Kidney (tissue), 14 donors: ENCODE results near the gene HSP90AB1. TPM values are rescaled to one million over a fixed set of nuclear protein-coding genes. Genes with fewer than 3 reads are reported as not detected.

Experiments used
- DNase-seq, 5 donors: peaks; one replicate each; pipeline ENCODE4 v3.0.0-alpha.2; 2013 to 2020
- FAIRE-seq: peaks from 2 replicates; lab custom pipeline; 2012; peaks lifted over from hg19 to GRCh38; lab: Jason Lieb, UNC
- H3K27ac ChIP-seq, 2 donors: one replicate each; pipeline ENCODE4 v1.7.0; 2013; ENCODE audit warnings: low read depth in 2 of 2, low read length in 2 of 2, inconsistent platforms in 1 of 2
- H3K27me3 ChIP-seq: one replicate; pipeline ENCODE4 v1.7.1; 2013; ENCODE audit warnings: low read length, inconsistent platforms; ENCODE audit not compliant: control insufficient read depth, insufficient read depth
- H3K36me3 ChIP-seq, 3 donors: one replicate each; pipeline versions ENCODE4 v1.7.0 to v1.7.1; 2013; ENCODE audit warnings: low read length in 3 of 3, control low read depth in 1 of 3, inconsistent platforms in 1 of 3; ENCODE audit not compliant: insufficient read depth in 3 of 3, control insufficient read depth in 2 of 3
- H3K4me1 ChIP-seq, 3 donors: one replicate each; pipeline versions ENCODE4 v1.7.0 to v1.7.1; 2013; ENCODE audit warnings: low read length in 3 of 3, inconsistent platforms in 1 of 3, low read depth in 1 of 3; ENCODE audit not compliant: control insufficient read depth in 2 of 3, insufficient read depth in 2 of 3
- H3K4me3 ChIP-seq, 3 donors: one replicate each; pipeline versions ENCODE4 v1.7.0 to v1.8.1; 2013; ENCODE audit warnings: low read length in 3 of 3, control low read depth in 1 of 3, inconsistent platforms in 1 of 3
- H3K9ac ChIP-seq, 3 donors: one replicate each; pipeline versions ENCODE4 v1.7.0 to v1.7.1; 2013; ENCODE audit warnings: low read length in 3 of 3, control low read depth in 1 of 3, inconsistent platforms in 1 of 3
- H3K9me3 ChIP-seq, 3 donors: one replicate each; pipeline versions ENCODE4 v1.7.0 to v1.7.1; 2013; ENCODE audit warnings: low read length in 3 of 3, control low read depth in 1 of 3, inconsistent platforms in 1 of 3; ENCODE audit not compliant: control insufficient read depth in 2 of 3, insufficient read depth in 1 of 3
- intact Hi-C: fragments of 100-400 bp; cut with DNase I; formaldehyde crosslinking; loops from one replicate; pipeline ENCODE4 v1.11.1; 2022
- polyA plus RNA-seq: library from polyadenylated mRNA; stranded (reverse); fragments of 350-450 nt; fragmentation: Illumina TruSeq; extraction: RNeasy Lipid Tissue Mini Kit (QIAGEN cat#74804); gene quantifications from one replicate; pipeline ENCODE4 v1.2.3, GENCODE V29; 2014; ENCODE audit warnings: low read depth, low replicate concordance; ENCODE audit not compliant: insufficient read depth
- total RNA-seq: library from RNA; stranded (reverse); fragmentation: NEBNext Ultra II Directional; extraction: Animal tissue kit (Norgen Biotek cat#: 25700); gene quantifications from one replicate; pipeline ENCODE4 v1.2.1, GENCODE V29; 2021
- TF ChIP-seq, protein P1 (sequence below): IDR thresholded peaks from 3 replicates; pipeline ENCODE4 v1.5.1; 2012; ENCODE audit warnings: mild to moderate bottlenecking, moderate library complexity, borderline replicate concordance; ENCODE audit not compliant: insufficient read depth; ENCODE audit errors: extremely low read depth
- donor health status: control.
- donor health status: control.
- donor health status: control.
- donor health status: control.
- donor health status: control.
- donor health status: DM: yes; HTN: yes; CAD: no.
- donor health status: Normal renal cell carcinoma (clear cell type).

Gene HSP90AB1
- total and polyA plus RNA-seq, 2 donors from 2014 or later, result 499 to 551 TPM

DNA sequence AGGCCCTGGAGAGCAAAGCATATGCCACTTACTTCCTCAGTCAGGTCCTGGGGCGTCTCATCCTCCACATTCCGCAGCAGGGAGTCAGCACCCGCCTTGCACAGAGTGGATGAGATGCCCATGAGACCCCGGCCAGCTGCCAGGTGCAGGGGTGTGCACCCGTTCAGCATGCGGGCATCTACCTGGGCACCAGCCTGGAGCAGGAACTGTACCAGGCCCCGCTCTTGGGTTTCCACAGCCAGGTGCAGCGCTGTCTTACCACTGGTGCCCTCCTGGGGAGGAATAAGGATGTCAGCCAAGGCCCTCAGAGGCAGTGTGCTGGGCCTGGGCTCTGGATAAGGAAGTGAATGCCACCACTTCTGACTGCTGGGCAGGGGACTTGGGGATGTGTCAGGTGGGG, 13.1 kb downstream of the HSP90AB1 start:
- Histone ChIP-seq H3K36me3 (peaks cover 0 to 4% (median 3%) of the 10 kb centered on the region in 3 donors), H3K9ac (no peak overlapping the region), H3K27ac (no peak overlapping the region), H3K27me3 (no peaks in the 10 kb centered on the region), H3K4me1 (peaks cover 2 to 36% (median 22%) of the 10 kb centered on the region in 3 donors), H3K4me3 (no peak overlapping the region), H3K9me3 (no peaks in the 10 kb centered on the region)
- FAIRE-seq (no peak), DNase-seq (no peak)
- intact Hi-C loops, result no loop called here
- TF ChIP-seq, protein P1, sequence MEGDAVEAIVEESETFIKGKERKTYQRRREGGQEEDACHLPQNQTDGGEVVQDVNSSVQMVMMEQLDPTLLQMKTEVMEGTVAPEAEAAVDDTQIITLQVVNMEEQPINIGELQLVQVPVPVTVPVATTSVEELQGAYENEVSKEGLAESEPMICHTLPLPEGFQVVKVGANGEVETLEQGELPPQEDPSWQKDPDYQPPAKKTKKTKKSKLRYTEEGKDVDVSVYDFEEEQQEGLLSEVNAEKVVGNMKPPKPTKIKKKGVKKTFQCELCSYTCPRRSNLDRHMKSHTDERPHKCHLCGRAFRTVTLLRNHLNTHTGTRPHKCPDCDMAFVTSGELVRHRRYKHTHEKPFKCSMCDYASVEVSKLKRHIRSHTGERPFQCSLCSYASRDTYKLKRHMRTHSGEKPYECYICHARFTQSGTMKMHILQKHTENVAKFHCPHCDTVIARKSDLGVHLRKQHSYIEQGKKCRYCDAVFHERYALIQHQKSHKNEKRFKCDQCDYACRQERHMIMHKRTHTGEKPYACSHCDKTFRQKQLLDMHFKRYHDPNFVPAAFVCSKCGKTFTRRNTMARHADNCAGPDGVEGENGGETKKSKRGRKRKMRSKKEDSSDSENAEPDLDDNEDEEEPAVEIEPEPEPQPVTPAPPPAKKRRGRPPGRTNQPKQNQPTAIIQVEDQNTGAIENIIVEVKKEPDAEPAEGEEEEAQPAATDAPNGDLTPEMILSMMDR, result no peak

DNA sequence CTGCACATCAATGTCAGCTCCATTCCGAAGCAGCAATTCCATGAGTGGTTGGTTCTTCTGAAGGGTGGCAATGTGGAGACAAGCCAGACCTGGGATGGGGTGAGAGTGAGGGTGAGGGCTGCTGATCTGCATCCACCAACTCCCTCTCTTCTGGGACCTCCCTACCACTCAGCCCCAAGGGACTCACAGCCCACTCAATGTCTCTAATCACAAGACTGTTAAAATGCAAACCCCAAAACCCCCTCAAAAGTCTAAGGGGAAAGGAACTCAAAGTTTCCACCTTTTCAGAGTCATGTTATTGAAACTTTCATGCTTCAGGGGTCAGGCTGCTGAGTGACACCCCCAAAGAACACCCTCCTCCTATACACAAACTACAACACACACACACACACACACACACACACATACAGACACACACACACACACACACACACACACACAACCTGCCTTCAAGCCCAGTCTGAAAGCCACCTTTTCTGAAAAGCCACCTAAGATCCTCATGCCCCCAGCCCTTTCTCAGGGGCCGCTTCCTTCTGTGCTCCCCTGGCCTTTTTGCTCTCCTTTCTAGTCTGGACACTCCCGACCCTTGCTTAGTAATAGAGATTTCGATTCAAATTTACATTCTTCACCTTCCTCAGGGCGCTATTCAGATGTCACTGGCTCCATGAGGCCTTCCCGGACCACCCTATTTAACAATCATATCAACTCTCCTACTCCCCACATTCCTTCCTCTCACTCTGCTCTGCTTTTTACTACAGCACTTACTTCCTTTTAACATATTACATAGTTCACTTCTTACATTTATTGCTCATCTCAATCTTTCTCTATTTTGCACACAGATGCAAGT, 13.8 kb downstream of the HSP90AB1 start:
- TF ChIP-seq, protein P1, result no peak
- no peak overlapping the region for H3K9ac ChIP-seq
- no peaks in the 10 kb centered on the region for H3K27me3 ChIP-seq
- intact Hi-C loops, result no loop called here
- H3K36me3 ChIP-seq, result peaks cover 0 to 4% (median 0%) of the 10 kb centered on the region in 3 donors
- DNase-seq, result no peak
- peaks cover 2 to 36% (median 22%) of the 10 kb centered on the region in 3 donors for H3K4me1 ChIP-seq
- H3K27ac ChIP-seq, result no peak overlapping the region
- no peak overlapping the region for H3K4me3 ChIP-seq
- H3K9me3 ChIP-seq, result no peaks in the 10 kb centered on the region
- no peak for FAIRE-seq

DNA sequence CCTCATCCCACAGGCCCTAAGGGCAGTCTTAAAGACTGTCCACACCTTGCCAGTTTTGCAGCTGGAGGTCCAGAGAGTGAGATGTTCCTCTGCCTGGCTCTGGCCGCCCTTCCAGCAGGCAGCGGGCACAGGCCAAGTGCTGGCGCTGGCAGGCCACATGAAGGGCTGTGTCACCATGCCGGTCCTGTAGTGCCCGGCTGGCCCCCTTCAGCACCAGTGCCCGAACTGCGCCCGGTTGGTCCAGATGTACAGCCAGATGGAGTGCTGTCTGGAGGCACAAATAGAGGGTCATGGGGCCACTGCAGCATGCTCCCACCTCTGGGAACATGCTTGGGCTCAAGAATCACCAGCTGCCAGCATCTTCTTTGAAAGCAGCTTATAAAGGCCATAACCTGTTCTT, 14.7 kb downstream of the HSP90AB1 start:
- TF ChIP-seq, protein P1, result no peak
- no peak overlapping the region for H3K4me3 ChIP-seq
- peaks cover 0 to 4% (median 0%) of the 10 kb centered on the region in 3 donors for H3K36me3 ChIP-seq
- intact Hi-C loops, result no loop called here
- DNase-seq, result no peak
- no peak overlapping the region for H3K27ac ChIP-seq
- H3K9ac ChIP-seq, result no peak overlapping the region
- H3K27me3 ChIP-seq, result no peaks in the 10 kb centered on the region
- peaks cover 2 to 31% (median 22%) of the 10 kb centered on the region in 3 donors for H3K4me1 ChIP-seq
- no peaks in the 10 kb centered on the region for H3K9me3 ChIP-seq
- FAIRE-seq, result no peak
